Measurements from ENCODE around the gene ASIC2.

ASIC2 gene

DNA sequence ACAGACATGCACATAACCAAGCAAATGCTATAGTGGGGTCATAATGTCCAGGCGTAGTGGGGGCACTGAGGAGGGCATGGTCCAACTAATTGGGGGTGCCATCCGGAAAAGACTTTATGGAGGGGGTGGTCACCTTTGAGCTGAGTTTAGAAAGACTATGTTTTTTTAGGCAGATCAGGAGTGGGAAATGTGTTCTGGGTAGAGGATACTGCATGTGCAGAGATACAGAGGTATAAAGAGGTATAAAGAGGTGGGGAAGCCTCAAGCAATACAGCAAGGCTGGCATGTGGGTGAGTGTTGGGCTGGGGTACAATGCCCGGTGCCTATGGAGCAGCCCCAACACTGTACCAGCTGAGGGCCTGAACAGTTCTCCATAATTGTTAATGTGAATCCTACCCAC, 248.3 kb downstream of the ASIC2 start:
- Histone ChIP-seq H3K9me3 (ENCODE audit: control insufficient read depth, insufficient read depth, low read length) (no peaks in the 10 kb centered on the region), H3K9ac (ENCODE audit: low read depth, low read length) (no peak overlapping the region), H3K27me3 (ENCODE audit: control insufficient read depth, insufficient read depth, low read length) (peaks cover 2% of the 10 kb centered on the region), H3K4me3 (ENCODE audit: low read depth, low read length) (no peak overlapping the region), H3K36me3 (ENCODE audit: control insufficient read depth, insufficient read depth, low read length) (no peaks in the 10 kb centered on the region), H3K4me1 (ENCODE audit: control insufficient read depth, insufficient read depth, low read length) (no peaks in the 10 kb centered on the region)

DNA sequence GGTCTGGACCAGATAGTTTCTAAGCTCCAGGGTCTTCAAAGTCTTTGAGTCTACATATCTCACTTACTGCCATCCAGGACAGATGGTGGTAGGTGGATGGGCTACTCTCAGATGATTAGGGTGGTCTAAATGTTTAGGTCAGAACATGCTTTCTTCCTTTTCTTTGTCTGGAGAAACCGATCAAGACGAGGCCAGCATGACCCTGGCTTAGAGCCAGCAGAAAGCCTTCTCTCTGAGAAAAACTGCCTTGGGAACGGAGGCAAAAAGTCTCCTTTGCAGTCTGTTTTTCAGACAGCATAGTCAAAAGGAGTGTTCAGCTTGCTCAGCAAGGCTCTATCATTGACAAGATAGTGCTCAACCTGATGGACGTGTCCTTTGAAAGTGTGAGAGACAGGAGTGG, 252.6 kb downstream of the ASIC2 start:
- H3K9me3 ChIP-seq (ENCODE audit: control insufficient read depth, insufficient read depth, low read length), result no peaks in the 10 kb centered on the region
- peaks cover 4% of the 10 kb centered on the region for H3K27me3 ChIP-seq (ENCODE audit: control insufficient read depth, insufficient read depth, low read length)
- no peaks in the 10 kb centered on the region for H3K36me3 ChIP-seq (ENCODE audit: control insufficient read depth, insufficient read depth, low read length)
- H3K9ac ChIP-seq (ENCODE audit: low read depth, low read length), result no peak overlapping the region
- H3K4me1 ChIP-seq (ENCODE audit: control insufficient read depth, insufficient read depth, low read length), result no peaks in the 10 kb centered on the region
- H3K4me3 ChIP-seq (ENCODE audit: low read depth, low read length), result no peak overlapping the region

DNA sequence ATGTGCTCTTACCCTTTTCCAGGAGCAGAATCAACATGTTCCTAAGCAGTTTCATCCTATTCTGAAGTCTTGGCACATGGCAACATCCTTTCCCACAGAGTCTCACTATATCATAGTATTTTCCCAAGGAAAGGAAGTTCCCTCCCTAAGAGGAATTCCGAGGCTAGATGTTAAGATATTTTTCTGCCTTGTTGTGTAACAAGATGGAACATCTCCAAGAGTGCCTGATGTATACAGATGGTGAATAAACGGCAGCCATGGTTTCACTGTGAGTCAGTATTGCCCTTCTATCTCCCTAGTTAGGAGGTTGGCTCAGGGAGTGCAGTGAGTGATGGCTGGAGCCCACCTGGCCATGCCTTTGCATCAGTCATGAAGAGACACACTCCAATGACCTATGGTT, 253.2 kb downstream of the ASIC2 start:
- Histone ChIP-seq H3K9ac (ENCODE audit: low read depth, low read length) (no peak overlapping the region), H3K36me3 (ENCODE audit: control insufficient read depth, insufficient read depth, low read length) (no peaks in the 10 kb centered on the region)

DNA sequence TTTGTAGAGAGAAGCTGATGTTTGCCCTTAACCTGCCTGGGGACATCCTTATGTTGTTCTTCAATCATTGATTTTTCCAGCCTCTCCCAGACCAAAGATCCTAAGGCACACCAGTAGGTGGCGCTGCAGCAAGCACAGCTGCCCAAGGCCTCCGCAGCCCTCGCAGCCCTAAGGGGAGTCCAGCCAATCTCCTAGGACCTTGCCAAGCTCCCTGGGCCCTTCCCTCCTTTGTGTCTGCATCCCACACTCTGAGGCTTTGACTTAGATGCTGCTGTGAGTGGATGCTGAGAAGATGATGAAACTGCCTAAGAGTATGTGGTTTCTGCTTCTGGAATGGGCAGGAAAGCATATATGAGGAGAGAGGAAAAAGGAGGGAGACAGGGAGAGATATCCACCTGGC, 254.4 kb downstream of the ASIC2 start:
- Histone ChIP-seq H3K4me3 (ENCODE audit: low read depth, low read length) (no peak overlapping the region), H3K36me3 (ENCODE audit: control insufficient read depth, insufficient read depth, low read length) (no peaks in the 10 kb centered on the region), H3K9ac (ENCODE audit: low read depth, low read length) (no peak overlapping the region), H3K9me3 (ENCODE audit: control insufficient read depth, insufficient read depth, low read length) (no peaks in the 10 kb centered on the region), H3K27me3 (ENCODE audit: control insufficient read depth, insufficient read depth, low read length) (peaks cover 4% of the 10 kb centered on the region), H3K4me1 (ENCODE audit: control insufficient read depth, insufficient read depth, low read length) (no peaks in the 10 kb centered on the region)

More for the DNA sequence above, 253.2 kb downstream of the ASIC2 start:
- Histone ChIP-seq H3K9me3 (ENCODE audit: control insufficient read depth, insufficient read depth, low read length) (no peaks in the 10 kb centered on the region), H3K4me3 (ENCODE audit: low read depth, low read length) (no peak overlapping the region), H3K27me3 (ENCODE audit: control insufficient read depth, insufficient read depth, low read length) (peaks cover 4% of the 10 kb centered on the region), H3K4me1 (ENCODE audit: control insufficient read depth, insufficient read depth, low read length) (no peaks in the 10 kb centered on the region)

DNA sequence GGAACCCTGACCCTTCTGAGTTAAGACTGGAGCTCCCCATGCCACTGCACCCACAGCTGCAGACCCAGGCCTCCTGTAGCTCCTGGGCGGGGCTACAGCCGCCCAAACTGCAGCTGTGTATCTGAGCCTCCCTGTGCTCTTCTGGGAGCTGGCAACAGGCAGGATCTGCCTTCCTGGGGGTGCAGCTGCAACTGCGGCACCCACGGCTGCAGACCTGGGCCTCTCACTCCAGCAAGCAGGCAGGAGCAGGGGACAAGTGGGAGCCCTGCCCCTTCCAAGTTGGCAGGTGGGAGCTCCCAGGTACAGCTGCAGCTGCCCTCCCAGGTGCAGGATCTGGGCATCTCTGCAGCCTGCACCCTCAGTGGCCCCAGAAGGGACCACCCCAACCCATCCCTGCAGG, 259.9 kb downstream of the ASIC2 start:
- H3K27me3 ChIP-seq (ENCODE audit: control insufficient read depth, insufficient read depth, low read length), result peaks cover 2% of the 10 kb centered on the region
- H3K9me3 ChIP-seq (ENCODE audit: control insufficient read depth, insufficient read depth, low read length), result no peaks in the 10 kb centered on the region
- no peaks in the 10 kb centered on the region for H3K4me1 ChIP-seq (ENCODE audit: control insufficient read depth, insufficient read depth, low read length)
- no peak overlapping the region for H3K4me3 ChIP-seq (ENCODE audit: low read depth, low read length)
- H3K9ac ChIP-seq (ENCODE audit: low read depth, low read length), result no peak overlapping the region
- no peaks in the 10 kb centered on the region for H3K36me3 ChIP-seq (ENCODE audit: control insufficient read depth, insufficient read depth, low read length)

DNA sequence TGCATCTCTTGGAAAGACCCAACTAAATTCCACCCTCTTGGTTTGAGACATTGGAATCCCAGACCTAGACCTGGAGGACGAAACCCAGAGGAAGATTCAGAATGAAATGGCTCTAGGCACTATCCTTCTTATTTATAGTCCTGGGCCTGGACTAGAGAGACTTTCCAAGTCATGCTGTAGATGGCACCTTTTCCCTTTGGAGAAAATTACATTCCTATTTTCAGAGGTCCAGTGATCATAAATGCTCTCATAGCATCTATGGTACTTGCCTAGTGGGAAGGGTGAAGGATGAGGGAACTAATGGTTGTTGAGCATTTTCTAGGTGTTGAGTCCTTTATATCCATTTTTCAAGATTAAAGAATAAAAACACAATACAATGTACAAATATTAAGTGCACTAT, 264.3 kb downstream of the ASIC2 start:
- Histone ChIP-seq H3K27me3 (ENCODE audit: control insufficient read depth, insufficient read depth, low read length) (no peaks in the 10 kb centered on the region), H3K9me3 (ENCODE audit: control insufficient read depth, insufficient read depth, low read length) (no peaks in the 10 kb centered on the region), H3K4me1 (ENCODE audit: control insufficient read depth, insufficient read depth, low read length) (peaks cover 7% of the 10 kb centered on the region), H3K9ac (ENCODE audit: low read depth, low read length) (no peak overlapping the region), H3K36me3 (ENCODE audit: control insufficient read depth, insufficient read depth, low read length) (no peaks in the 10 kb centered on the region), H3K4me3 (ENCODE audit: low read depth, low read length) (no peak overlapping the region)

DNA sequence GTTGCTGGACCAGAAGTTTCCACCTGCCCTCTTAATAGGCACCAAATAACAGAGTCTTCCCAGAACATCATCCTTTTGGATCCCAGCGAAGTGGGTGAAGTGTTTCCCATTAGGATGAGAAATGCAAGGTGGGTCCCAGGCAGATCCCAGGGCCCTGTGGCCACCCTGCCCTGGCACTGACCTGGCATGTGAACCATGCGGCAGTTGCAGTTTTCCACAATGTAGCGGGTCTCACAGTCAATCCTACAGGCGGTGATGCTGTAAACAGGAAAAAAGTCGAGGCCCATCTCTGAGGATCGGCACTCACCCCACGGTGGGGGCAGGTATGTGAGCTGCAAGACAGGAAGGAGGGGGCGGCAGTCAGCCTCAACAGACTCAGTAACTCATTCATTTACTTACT, 265.0 kb downstream of the ASIC2 start:
- no peak overlapping the region for H3K4me3 ChIP-seq (ENCODE audit: low read depth, low read length)
- no peaks in the 10 kb centered on the region for H3K9me3 ChIP-seq (ENCODE audit: control insufficient read depth, insufficient read depth, low read length)
- no peaks in the 10 kb centered on the region for H3K36me3 ChIP-seq (ENCODE audit: control insufficient read depth, insufficient read depth, low read length)
- peaks cover 7% of the 10 kb centered on the region for H3K4me1 ChIP-seq (ENCODE audit: control insufficient read depth, insufficient read depth, low read length)
- H3K27me3 ChIP-seq (ENCODE audit: control insufficient read depth, insufficient read depth, low read length), result no peaks in the 10 kb centered on the region
- no peak overlapping the region for H3K9ac ChIP-seq (ENCODE audit: low read depth, low read length)

DNA sequence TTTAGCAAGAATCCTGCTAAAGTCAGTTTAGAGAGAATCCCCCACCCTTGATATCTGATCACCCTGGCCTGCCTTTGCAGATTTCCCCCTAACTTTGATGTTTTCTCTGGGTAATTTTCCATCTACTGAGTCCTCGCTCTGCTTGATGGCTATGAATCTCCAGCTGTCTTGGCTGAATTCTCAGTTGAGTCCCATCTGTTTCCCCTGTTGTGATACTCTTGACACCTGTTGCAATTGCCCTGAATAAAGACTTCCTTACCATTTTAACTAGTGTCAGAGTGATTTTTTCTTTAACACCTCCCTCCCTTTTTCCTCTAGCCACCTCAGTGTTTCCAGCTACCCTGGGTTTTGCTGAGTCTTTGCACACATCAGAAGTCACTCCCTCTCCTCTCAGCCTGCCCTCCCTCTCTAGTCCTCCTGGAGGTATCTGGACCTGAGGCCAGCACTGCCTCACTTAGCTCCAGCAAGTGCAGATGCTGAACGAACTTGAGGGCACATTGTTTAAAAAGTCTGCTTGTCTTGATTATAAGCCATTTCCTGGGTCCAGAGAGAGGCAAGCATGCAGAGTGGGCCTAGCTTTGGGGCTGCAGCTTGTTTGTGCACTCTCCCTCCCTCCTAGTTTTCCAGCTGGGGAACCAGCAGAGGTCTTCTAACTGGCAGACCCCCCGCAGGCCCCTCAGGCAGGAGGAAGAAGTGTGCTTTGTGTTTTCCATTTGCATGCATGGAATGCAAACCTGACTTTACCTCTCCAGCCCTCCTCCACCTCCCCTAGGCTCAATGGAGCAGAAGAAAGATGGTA, 268.2 kb downstream of the ASIC2 start:
- H3K4me3 ChIP-seq (ENCODE audit: low read depth, low read length), result no peak overlapping the region
- no peaks in the 10 kb centered on the region for H3K27me3 ChIP-seq (ENCODE audit: control insufficient read depth, insufficient read depth, low read length)
- no peak overlapping the region for H3K9ac ChIP-seq (ENCODE audit: low read depth, low read length)
- H3K4me1 ChIP-seq (ENCODE audit: control insufficient read depth, insufficient read depth, low read length), result peaks cover 11% of the 10 kb centered on the region
- no peaks in the 10 kb centered on the region for H3K9me3 ChIP-seq (ENCODE audit: control insufficient read depth, insufficient read depth, low read length)
- H3K36me3 ChIP-seq (ENCODE audit: control insufficient read depth, insufficient read depth, low read length), result no peaks in the 10 kb centered on the region

DNA sequence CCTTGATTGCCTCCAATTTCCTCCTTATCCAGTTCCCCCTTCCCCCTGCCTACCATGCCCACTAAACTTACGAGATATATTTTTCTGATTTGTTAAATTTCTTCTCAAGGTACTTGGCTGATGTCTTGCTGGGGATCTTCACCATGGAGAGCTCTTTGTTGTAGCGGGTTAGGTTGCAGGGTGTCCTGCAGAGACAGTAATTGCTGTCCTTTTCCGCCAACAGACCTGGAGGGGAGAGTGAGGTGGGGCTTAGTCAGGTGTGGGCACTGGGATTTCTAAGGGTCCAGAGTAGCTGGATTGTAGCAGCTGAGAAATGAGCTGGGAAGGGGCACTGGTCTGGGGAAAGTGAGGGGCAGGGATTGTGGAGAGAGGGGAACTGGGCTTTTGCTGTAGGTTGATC, 269.3 kb downstream of the ASIC2 start:
- no peaks in the 10 kb centered on the region for H3K36me3 ChIP-seq (ENCODE audit: control insufficient read depth, insufficient read depth, low read length)
- no peaks in the 10 kb centered on the region for H3K9me3 ChIP-seq (ENCODE audit: control insufficient read depth, insufficient read depth, low read length)
- peaks cover 11% of the 10 kb centered on the region for H3K4me1 ChIP-seq (ENCODE audit: control insufficient read depth, insufficient read depth, low read length)
- no peaks in the 10 kb centered on the region for H3K27me3 ChIP-seq (ENCODE audit: control insufficient read depth, insufficient read depth, low read length)
- H3K4me3 ChIP-seq (ENCODE audit: low read depth, low read length), result no peak overlapping the region
- H3K9ac ChIP-seq (ENCODE audit: low read depth, low read length), result no peak overlapping the region

DNA sequence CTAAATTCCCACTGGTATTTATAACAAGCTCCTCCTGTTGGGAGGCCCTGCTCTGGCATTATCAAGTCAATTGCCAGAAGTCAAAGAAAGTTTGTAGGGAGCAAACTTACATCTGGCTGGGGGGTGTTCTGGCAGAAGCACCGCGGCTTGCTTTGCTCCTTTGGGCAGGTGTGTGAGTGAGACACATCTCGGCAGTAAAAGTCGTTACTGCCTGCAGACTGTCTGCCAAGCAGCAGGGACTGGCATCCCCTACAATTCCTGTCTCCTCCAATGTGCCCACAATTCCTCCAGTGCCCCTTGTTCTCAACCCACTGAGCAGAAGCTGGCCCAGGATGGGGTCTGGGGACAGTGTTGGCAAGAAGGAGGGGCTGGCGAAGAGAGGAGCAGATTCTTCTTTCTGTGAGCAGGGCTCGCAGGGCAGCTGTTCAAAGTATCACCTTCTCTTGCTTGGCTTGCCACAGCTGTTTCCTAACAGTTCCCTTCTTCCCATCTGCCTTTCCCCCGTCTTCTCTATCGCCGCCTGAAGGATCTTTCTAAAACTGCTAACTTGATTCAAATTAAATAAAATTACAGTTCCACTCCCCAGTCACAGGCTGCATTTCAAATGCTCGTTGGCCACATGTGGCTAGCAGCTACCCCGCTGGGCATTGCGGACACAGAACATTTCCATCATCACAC, 271.2 kb downstream of the ASIC2 start:
- H3K9me3 ChIP-seq (ENCODE audit: control insufficient read depth, insufficient read depth, low read length), result no peaks in the 10 kb centered on the region
- no peak overlapping the region for H3K9ac ChIP-seq (ENCODE audit: low read depth, low read length)
- H3K4me3 ChIP-seq (ENCODE audit: low read depth, low read length), result no peak overlapping the region
- peaks cover 11% of the 10 kb centered on the region for H3K4me1 ChIP-seq (ENCODE audit: control insufficient read depth, insufficient read depth, low read length)
- no peaks in the 10 kb centered on the region for H3K27me3 ChIP-seq (ENCODE audit: control insufficient read depth, insufficient read depth, low read length)
- no peaks in the 10 kb centered on the region for H3K36me3 ChIP-seq (ENCODE audit: control insufficient read depth, insufficient read depth, low read length)

DNA sequence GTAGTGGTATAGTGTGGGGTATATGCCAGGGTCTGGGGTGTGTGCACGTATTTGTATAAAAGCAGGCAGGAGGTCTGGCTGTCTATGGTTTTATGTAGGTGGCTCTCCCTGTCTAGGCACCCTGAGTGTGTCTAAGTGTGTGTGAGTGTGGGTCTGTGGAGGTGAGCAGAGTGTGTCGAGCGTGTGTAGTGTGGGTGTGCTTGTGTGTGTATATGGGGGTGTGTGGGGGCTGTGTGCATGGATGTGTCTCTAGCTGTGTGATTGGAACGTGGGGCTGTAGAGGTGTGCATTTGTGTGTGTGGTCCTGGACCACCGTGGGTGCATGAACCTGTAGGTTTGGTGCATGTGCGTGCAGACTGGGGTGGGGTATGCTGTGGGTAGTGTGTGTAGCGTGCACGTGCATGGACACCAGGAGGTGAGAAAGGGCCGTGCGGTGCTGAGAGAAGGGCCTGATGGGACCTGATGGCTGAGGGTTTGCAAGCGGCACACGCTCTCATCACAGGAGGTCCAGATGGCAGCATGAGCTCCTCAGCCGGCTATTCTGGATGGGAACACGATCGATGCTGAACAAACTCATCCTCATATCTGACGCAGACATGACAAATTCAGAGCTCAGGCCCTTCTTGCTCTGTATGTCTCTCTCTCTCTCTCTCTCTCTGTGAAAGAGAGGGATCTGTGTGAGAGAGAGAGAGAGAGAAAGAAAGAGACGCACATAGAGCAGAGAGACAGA, 273.8 kb downstream of the ASIC2 start:
- Histone ChIP-seq H3K36me3 (ENCODE audit: control insufficient read depth, insufficient read depth, low read length) (no peaks in the 10 kb centered on the region), H3K27me3 (ENCODE audit: control insufficient read depth, insufficient read depth, low read length) (no peaks in the 10 kb centered on the region), H3K4me1 (ENCODE audit: control insufficient read depth, insufficient read depth, low read length) (peaks cover 3% of the 10 kb centered on the region), H3K4me3 (ENCODE audit: low read depth, low read length) (no peak overlapping the region), H3K9me3 (ENCODE audit: control insufficient read depth, insufficient read depth, low read length) (no peaks in the 10 kb centered on the region), H3K9ac (ENCODE audit: low read depth, low read length) (no peak overlapping the region)

DNA sequence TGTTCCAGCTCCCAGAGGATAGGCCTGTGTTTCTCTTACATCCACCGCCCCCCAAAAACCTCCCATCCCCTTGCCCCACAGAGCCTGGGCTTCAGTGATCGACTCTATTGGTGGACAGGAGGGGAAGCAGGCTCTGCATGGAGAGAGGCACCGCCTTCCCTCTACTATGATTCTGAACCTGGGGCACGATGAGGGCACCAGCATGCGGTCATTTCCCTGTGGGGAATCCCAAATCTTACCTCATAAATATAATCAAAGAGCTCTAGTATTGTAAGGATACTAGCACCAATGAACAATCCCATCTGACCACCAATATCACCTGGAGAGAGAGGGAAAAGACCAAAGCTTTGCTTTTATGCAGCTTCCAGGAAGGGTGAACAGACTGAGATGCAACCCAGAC, 275.7 kb downstream of the ASIC2 start:
- Histone ChIP-seq H3K9ac (ENCODE audit: low read depth, low read length) (no peak overlapping the region), H3K4me3 (ENCODE audit: low read depth, low read length) (no peak overlapping the region), H3K36me3 (ENCODE audit: control insufficient read depth, insufficient read depth, low read length) (no peaks in the 10 kb centered on the region), H3K9me3 (ENCODE audit: control insufficient read depth, insufficient read depth, low read length) (no peaks in the 10 kb centered on the region), H3K27me3 (ENCODE audit: control insufficient read depth, insufficient read depth, low read length) (no peaks in the 10 kb centered on the region), H3K4me1 (ENCODE audit: control insufficient read depth, insufficient read depth, low read length) (peaks cover 3% of the 10 kb centered on the region)
